NK-92 (cell line): ENCODE data around the gene CACYBP.
"Not testable (repeated sequence)": the region's sequence is repeated elsewhere in the genome, so short reads cannot be mapped to it uniquely, and the experiment has no call there.

ENCODE experiments used
- DNase-seq: peaks from one replicate; lab custom pipeline; 2025; ENCODE audit not compliant: unreplicated experiment; lab: John Stamatoyannopoulos, UW

Gene CACYBP

DNA sequence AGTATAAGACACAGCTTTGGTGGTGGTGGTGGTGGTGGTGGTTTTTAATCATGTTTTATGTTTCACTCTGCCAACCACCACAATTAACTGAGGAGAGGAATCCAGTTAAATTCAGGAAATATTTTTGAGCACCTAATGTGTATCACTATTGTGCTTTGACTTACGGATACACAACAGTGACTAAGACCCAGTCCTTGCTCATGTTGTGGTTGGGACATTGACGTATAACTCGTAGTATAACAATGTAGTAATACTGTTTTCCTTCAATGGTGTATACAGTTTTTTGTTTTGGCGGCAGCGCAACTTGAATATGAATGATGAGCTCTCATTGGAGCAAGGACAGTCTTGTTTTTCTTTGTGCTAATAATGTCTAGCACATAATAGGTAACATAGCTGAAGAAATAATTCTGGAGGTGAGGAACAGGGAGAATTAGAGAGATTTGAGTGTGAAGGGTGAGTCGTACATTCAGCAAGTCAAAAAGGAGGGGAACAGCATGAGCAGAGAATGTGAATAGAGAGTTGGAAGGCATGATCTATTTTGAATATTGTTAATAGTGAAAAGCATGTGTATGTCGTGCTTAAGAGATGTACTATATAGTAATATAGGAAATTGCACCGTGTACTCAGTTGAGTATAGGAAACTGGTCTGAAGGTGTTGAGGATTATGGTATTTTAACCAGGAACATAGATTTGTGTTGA lies 5.5 kb downstream of the CACYBP start:
- no peak for DNase-seq

- DNase-seq: no peak
Measured at GRCh38 chr1:175009532-175009931, 9.8 kb downstream of the CACYBP start.

DNA sequence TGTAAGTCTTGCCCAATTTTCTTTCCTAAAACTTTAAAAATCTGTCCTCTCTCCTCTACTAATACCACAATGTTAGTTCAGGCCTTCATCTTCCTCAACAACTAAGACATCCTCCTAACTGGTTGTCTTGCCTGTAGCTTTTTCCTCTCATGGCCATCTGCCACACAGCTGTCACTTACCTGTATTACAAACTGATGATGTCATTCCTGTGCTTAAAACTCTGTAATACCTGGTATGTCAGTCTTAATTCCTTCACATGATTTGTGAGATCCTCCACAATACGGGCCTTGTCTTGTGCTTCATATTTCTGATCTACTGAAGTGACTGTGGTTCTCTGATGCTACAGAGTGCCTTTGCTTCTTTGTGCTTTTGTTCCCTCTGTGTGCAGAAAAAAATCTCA lies 13.7 kb downstream of the CACYBP start:
- DNase-seq: no peak

DNA sequence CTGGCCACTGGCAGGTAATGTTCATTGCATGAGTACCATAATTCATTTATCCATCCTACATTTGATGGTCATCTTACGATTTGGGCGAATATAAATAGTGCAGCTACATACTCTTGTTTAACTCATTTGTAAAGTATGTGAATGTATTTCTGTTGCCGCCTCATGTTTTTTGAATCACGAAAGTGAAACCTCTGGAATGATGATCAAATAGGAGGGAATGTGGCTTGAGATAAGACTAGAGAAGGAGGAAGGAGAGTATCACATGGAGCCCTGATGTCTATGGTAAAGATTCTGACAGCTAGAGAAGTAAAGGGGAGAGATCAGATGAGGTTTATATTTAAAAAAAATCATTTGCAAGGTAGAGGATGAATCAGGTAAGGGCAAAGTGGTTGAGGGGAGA lies 15.5 kb downstream of the CACYBP start:
- no peak for DNase-seq

DNA sequence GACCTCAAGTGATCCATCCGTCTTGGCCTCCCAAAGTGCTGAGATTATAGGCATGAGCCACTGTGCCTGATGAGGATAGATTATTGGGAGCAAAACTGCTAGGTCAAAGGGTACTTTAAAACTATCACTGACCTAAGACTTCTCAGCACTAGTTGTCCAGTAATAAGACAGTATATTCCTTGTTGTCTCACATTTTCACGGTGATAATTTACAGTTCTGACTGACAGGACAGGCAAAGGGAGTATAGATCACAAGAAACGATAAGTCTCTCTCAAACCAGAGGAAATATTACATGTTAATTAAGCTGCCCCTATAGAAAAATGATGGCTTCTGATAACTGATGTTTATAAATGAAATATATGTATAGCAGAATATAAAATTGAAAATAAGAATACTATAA lies 19.8 kb downstream of the CACYBP start:
- no peak for DNase-seq

DNA sequence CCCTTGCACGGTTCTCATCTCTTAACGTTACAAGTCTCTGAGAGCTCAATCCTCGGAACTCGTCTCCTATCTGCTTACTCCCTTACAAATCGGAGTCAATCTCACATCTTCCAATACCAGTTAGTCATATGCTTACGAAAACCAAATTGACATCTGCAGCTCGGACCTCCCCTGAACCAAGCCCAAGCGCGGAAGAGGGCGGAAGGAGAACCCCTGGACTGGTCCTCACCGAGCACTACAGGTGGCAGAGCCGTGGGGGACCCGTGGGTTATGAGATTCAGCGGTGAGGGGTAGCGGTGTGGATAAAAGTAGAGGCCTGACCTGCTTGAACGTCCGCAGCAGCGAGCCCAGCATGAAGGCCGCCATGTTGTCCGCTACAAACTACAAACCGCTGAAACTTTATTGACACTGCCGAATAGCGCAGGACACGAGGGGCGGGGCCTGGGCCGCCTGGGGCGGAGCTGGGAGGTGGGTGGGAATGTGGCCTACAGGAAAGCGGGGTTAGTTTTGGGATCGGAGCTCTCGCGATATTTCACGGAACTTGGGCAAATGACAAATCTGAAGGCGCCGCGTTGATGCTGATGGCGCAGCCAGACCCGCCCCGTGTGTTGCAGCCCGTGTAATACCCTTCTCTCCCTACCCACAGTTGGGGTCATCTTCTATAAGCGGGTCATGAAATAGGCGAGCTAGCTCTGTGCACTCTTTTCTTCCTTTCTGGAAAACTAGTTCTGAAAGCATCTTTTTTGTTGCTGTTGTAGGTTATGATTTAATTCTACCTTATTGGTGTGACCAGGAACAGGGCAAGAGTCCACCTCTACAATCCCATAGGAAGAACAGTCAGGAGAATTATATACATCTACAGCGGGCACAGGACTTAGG lies 23.5 kb downstream of the CACYBP start, which contains the start of gene MRPS14:
Gene MRPS14, minus strand, starts transcription at position 383 of the 879 bp plus-strand sequence. Its CDS starts 17 bp downstream, at position 366.
- peak; percentile 79 for DNase-seq

DNA sequence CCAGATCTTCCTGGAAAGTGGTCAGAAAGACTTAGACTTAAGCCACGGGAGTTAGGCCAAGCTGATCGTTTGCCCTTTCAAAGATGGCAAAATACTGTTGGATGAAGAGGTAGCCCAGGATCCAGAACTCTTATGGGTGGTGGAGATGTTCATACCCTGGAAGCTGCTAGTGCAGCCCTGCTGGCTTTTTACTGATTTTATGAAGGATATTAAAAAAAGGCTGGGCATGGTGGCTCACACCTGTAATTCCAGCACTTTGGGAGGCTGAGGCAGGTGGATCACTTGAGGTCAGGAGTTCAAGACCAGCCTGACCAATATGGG lies 24.1 kb downstream of the CACYBP start:
- not testable (repeated sequence) for DNase-seq

DNA sequence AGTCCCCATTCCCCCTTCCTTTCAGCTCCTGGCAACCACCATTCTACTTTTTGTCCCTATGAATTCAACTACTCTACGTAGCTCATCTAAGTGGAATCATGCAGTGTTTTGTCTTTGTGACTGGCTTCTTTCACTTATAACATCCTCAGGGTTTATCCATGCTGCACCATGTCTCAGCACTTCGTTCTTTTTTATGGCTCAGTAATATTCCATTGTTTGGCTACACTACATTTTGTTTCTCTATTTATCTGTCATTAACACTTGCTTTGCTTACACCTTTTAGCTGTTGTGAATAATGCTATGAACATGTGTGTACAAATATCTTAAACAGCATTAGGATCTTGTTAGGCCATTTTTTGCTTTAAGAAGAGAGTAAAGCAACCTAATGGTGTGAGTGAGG lies 25.0 kb downstream of the CACYBP start:
- no peak for DNase-seq

DNA sequence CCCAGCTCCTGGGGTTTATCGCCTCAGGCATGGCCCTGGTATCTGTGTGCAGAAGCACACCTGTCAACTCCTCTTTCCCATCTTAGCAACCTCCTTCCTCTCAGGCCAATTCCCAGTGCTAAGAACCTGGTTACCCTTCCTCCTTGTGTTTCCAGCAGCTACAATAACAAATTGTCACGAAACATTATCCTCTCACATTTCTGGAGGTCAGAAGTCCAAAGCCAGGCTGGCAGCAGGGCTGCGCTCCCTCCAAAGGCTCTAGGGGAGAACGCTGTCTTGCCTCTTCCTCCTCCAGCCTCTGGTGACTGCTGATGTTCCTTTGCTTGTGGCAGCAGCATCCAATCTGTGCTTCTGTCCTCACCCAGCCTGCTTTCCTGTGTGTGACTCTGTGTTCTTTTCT lies 34.2 kb downstream of the CACYBP start:
- no peak for DNase-seq

DNA sequence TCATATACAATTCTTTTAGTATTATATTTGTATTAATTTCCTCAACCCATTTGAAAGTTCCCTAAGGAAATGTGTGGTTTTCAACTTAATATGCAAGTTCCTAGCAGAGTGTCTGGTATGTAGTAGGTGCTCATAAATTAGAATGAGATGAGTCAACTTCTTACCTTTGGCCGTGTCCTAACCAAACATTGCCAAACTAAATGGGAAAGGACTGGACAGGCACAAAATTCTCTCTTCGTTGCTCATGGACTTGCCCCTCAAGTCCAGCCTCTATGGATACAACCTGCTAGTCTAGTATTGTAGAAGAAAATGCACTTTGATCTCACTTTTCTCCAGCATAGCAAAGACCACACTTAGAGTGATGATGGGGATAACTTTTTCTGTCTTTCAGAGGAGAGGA lies 35.0 kb downstream of the CACYBP start:
- no peak for DNase-seq

DNA sequence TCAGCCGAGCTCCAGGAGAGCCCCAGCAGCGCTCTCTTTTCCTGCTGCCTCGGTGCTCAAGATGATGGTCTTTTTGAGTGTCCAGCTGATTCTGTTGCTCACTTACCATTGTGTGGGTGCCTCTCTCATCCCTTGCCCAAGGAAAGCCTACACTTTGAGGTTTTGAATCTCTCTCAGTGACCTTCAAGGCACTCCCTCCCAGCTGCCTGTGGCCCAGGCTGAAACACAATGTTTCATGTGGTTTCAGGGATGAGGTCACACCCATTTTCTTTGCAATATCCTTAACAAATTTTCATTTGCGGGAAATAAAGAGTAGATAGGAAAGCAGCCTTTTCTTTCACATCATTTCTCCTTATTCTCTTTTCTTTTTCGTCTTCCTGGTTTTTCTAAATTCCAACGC lies 36.1 kb downstream of the CACYBP start:
- DNase-seq: no peak

GRCh38 chr1:175036476-175036875 lies 36.7 kb downstream of the CACYBP start:
- DNase-seq: no peak

DNA sequence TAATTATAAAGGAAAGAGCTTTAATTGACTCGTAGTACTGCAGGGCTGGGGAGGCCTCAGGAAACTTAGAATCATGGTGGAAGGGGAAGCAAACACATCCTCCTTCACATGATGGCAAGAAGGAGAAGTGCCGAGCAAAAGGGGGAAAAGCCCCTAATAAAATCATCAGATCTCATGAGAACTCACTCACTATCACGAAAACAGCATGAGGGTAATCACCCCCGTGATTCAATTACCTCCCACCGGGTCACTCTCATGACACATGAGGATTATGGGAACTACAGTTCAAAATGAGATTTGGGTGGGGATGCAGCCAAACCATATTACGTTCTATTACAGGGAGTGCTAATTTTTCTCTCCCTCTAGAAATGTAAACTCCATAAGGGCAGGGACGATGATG lies 37.7 kb downstream of the CACYBP start:
- no peak for DNase-seq

GRCh38 chr1:175040324-175040879 lies 40.7 kb downstream of the CACYBP start:
- DNase-seq: no peak

GRCh38 chr1:175042650-175043049 lies 42.9 kb downstream of the CACYBP start:
- no peak for DNase-seq

GRCh38 chr1:175043824-175044223 lies 44.1 kb downstream of the CACYBP start:
- no peak for DNase-seq

GRCh38 chr1:175044591-175044990 lies 44.8 kb downstream of the CACYBP start:
- not testable (repeated sequence) for DNase-seq

DNA sequence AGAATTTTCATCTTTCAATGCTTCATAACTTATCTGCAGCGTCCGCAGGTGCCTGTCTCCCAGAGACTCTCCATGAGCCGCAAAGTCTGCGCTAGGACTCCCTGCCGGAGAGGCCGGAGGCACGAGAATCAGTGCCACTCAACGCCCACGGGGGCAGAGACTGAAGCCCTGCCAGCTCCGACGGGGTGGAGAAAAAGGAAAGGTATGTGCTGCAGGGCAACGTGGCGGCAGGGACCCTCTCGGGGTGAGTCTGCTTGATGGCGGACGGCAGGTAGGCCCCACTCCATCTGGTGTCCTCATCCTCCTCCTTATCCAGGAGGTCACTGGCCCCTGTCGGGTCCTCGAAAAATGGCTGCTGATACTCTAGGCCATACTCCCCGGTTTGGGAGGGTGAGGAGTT lies 45.4 kb downstream of the CACYBP start:
- DNase-seq: no peak

GRCh38 chr1:175045519-175045918 lies 45.8 kb downstream of the CACYBP start:
- DNase-seq: no peak

- DNase-seq: no peak
Measured at GRCh38 chr1:175050992-175051391, 51.2 kb downstream of the CACYBP start.

GRCh38 chr1:175054736-175055135 lies 55.0 kb downstream of the CACYBP start:
- no peak for DNase-seq
